ENCODE results near the gene TRPV2.

The TRPV2 gene

GRCh38 chr17:16434662-16435061, 19.3 kb downstream of the TRPV2 start:
- DNase-seq (ENCODE audit: low read depth) = no peak
- TF ChIP-seq CTCF (IDR thresholded peaks at IDR 0.05; ENCODE audit: low read depth, low read length) = no peak
- no peak overlapping the region for H3K4me3 ChIP-seq (ENCODE audit: low read depth, low read length)

GRCh38 chr17:16435925-16436886, 20.8 kb downstream of the TRPV2 start:
- no peak for DNase-seq (ENCODE audit: low read depth)
- no peak overlapping the region for H3K4me3 ChIP-seq (ENCODE audit: low read depth, low read length)
- TF ChIP-seq CTCF (IDR thresholded peaks at IDR 0.05; ENCODE audit: low read depth, low read length) = no peak
- TF ChIP-seq MYC (IDR thresholded peaks at IDR 0.05; ENCODE audit: low read depth, low read length) = no peak
- TF ChIP-seq MAX (IDR thresholded peaks at IDR 0.05; ENCODE audit: low read depth, low read length) = no peak
- TF ChIP-seq POLR2A (IDR thresholded peaks at IDR 0.05; ENCODE audit: extremely low read depth, insufficient read length) = no peak

- H3K4me3 ChIP-seq (ENCODE audit: low read depth, low read length) = no peak overlapping the region
- no peak for TF ChIP-seq MAX (IDR thresholded peaks at IDR 0.05; ENCODE audit: low read depth, low read length)
- TF ChIP-seq CTCF (IDR thresholded peaks at IDR 0.05; ENCODE audit: low read depth, low read length) = no peak
- TF ChIP-seq POLR2A (IDR thresholded peaks at IDR 0.05; ENCODE audit: extremely low read depth, insufficient read length) = no peak
- no peak for TF ChIP-seq MYC (IDR thresholded peaks at IDR 0.05; ENCODE audit: low read depth, low read length)
- DNase-seq (ENCODE audit: low read depth) = peak; percentile 50
Measured at GRCh38 chr17:16437083-16437482, 21.7 kb downstream of the TRPV2 start.

GRCh38 chr17:16438173-16438556, 22.8 kb downstream of the TRPV2 start:
- TF ChIP-seq MAX (IDR thresholded peaks at IDR 0.05; ENCODE audit: low read depth, low read length) = no peak
- no peak for TF ChIP-seq CTCF (IDR thresholded peaks at IDR 0.05; ENCODE audit: low read depth, low read length)
- no peak for TF ChIP-seq POLR2A (IDR thresholded peaks at IDR 0.05; ENCODE audit: extremely low read depth, insufficient read length)
- TF ChIP-seq MYC (IDR thresholded peaks at IDR 0.05; ENCODE audit: low read depth, low read length) = no peak
- no peak for DNase-seq (ENCODE audit: low read depth)
- H3K4me3 ChIP-seq (ENCODE audit: low read depth, low read length) = peak overlapping the region; percentile 59

GRCh38 chr17:16438557-16439302, 23.4 kb downstream of the TRPV2 start:
- H3K4me3 ChIP-seq (ENCODE audit: low read depth, low read length) = peak overlapping the region; percentile 69
- DNase-seq (ENCODE audit: low read depth) = peak; percentile 100
- TF ChIP-seq MAX (IDR thresholded peaks at IDR 0.05; ENCODE audit: low read depth, low read length) (peak; percentile 95), POLR2A (IDR thresholded peaks at IDR 0.05; ENCODE audit: extremely low read depth, insufficient read length) (peak; percentile 93), CTCF (IDR thresholded peaks at IDR 0.05; ENCODE audit: low read depth, low read length) (no peak), MYC (IDR thresholded peaks at IDR 0.05; ENCODE audit: low read depth, low read length) (peak; percentile 95)

Data from NB4 (cell line).